Liver (tissue), 3 donors: ENCODE data around the gene PRRG3.

Source experiments
- FOXA1 ChIP-seq: IDR thresholded peaks from 2 replicates; pipeline ENCODE4 v1.6.1; 2016; ENCODE audit warnings: antibody characterized with exemption
- FOXA2 ChIP-seq: IDR thresholded peaks from 2 replicates; pipeline ENCODE4 v1.6.1; 2016; ENCODE audit warnings: antibody characterized with exemption
- GABPA ChIP-seq, 2 donors: IDR thresholded peaks in 1 of 2; conservative IDR thresholded peaks in 1 of 2; 2 replicates each; pipeline ENCODE4 v1.6.1; 2016; ENCODE audit warnings: antibody characterized with exemption in 2 of 2, mild to moderate bottlenecking in 1 of 2, moderate library complexity in 1 of 2
- RXRA ChIP-seq, 2 donors: IDR thresholded peaks; 2 replicates each; pipeline ENCODE4 v1.6.1; 2017 to 2018; ENCODE audit warnings: antibody characterized with exemption in 2 of 2, mild to moderate bottlenecking in 1 of 2
- TAF1 ChIP-seq: conservative IDR thresholded peaks from 2 replicates; pipeline ENCODE4 v1.6.1; 2016; ENCODE audit warnings: antibody characterized with exemption, mild to moderate bottlenecking
- TF ChIP-seq, protein P1 (sequence below): IDR thresholded peaks from 2 replicates; pipeline ENCODE4 v1.6.1; 2016; ENCODE audit warnings: antibody characterized with exemption, mild to moderate bottlenecking
- TF ChIP-seq, protein P2 (sequence below): fragments of 150-350 bp; IDR thresholded peaks from 2 replicates; pipeline ENCODE4 v1.5.1; 2017; ENCODE audit warnings: improper control_type of control experiment, low read depth, low read length; ENCODE audit not compliant: missing input control
- TF ChIP-seq, protein P3 (sequence below): IDR thresholded peaks from 2 replicates; pipeline ENCODE4 v1.6.1; 2016; ENCODE audit warnings: antibody characterized with exemption
- donor health status: healthy.
- donor health status: healthy.

DNA sequence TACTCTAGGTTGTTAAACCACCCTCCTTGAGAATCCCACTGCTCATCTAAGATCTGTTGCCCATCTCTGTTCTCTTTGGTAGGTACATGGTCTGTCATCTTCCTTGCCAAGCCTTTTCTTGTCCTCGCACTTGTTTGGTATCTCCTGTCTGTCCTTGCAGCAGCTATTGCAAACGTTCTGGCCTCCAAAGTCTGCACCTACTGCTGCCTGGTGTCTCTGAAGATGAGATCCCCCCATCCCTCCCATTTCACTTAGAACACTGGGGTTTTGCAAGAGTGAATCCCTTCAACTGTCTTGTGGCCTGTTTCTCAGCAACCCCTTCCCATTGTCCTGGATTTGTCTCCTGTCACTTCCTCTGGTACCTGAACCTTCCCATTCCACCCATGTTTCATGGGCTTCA, 40.0 kb downstream of the PRRG3 start:
- TF ChIP-seq, protein P1, sequence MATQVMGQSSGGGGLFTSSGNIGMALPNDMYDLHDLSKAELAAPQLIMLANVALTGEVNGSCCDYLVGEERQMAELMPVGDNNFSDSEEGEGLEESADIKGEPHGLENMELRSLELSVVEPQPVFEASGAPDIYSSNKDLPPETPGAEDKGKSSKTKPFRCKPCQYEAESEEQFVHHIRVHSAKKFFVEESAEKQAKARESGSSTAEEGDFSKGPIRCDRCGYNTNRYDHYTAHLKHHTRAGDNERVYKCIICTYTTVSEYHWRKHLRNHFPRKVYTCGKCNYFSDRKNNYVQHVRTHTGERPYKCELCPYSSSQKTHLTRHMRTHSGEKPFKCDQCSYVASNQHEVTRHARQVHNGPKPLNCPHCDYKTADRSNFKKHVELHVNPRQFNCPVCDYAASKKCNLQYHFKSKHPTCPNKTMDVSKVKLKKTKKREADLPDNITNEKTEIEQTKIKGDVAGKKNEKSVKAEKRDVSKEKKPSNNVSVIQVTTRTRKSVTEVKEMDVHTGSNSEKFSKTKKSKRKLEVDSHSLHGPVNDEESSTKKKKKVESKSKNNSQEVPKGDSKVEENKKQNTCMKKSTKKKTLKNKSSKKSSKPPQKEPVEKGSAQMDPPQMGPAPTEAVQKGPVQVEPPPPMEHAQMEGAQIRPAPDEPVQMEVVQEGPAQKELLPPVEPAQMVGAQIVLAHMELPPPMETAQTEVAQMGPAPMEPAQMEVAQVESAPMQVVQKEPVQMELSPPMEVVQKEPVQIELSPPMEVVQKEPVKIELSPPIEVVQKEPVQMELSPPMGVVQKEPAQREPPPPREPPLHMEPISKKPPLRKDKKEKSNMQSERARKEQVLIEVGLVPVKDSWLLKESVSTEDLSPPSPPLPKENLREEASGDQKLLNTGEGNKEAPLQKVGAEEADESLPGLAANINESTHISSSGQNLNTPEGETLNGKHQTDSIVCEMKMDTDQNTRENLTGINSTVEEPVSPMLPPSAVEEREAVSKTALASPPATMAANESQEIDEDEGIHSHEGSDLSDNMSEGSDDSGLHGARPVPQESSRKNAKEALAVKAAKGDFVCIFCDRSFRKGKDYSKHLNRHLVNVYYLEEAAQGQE = no peak
- TF ChIP-seq FOXA1 = no peak
- TF ChIP-seq, protein P2, sequence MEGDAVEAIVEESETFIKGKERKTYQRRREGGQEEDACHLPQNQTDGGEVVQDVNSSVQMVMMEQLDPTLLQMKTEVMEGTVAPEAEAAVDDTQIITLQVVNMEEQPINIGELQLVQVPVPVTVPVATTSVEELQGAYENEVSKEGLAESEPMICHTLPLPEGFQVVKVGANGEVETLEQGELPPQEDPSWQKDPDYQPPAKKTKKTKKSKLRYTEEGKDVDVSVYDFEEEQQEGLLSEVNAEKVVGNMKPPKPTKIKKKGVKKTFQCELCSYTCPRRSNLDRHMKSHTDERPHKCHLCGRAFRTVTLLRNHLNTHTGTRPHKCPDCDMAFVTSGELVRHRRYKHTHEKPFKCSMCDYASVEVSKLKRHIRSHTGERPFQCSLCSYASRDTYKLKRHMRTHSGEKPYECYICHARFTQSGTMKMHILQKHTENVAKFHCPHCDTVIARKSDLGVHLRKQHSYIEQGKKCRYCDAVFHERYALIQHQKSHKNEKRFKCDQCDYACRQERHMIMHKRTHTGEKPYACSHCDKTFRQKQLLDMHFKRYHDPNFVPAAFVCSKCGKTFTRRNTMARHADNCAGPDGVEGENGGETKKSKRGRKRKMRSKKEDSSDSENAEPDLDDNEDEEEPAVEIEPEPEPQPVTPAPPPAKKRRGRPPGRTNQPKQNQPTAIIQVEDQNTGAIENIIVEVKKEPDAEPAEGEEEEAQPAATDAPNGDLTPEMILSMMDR = no peak
- TF ChIP-seq TAF1 = no peak
- TF ChIP-seq, protein P3, sequence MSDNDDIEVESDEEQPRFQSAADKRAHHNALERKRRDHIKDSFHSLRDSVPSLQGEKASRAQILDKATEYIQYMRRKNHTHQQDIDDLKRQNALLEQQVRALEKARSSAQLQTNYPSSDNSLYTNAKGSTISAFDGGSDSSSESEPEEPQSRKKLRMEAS = no peak
- TF ChIP-seq RXRA (IDR thresholded peaks at IDR 0.05) = no peak
- TF ChIP-seq GABPA (IDR thresholded peaks at IDR 0.05 in 1 of 2, conservative IDR thresholded peaks at IDR 0.05 in 1 of 2) = no peak
- TF ChIP-seq FOXA2 = no peak
